GM19467 (cell line): ENCODE data around the gene CTNNA2.

ENCODE experiments used
- ATAC-seq: cut with Tn5 transposase; IDR thresholded peaks from one replicate; pipeline ENCODE4 v1.9.1; 2021; ENCODE audit warnings: mild to moderate bottlenecking, moderate library complexity; ENCODE audit not compliant: unreplicated experiment

The CTNNA2 gene

DNA sequence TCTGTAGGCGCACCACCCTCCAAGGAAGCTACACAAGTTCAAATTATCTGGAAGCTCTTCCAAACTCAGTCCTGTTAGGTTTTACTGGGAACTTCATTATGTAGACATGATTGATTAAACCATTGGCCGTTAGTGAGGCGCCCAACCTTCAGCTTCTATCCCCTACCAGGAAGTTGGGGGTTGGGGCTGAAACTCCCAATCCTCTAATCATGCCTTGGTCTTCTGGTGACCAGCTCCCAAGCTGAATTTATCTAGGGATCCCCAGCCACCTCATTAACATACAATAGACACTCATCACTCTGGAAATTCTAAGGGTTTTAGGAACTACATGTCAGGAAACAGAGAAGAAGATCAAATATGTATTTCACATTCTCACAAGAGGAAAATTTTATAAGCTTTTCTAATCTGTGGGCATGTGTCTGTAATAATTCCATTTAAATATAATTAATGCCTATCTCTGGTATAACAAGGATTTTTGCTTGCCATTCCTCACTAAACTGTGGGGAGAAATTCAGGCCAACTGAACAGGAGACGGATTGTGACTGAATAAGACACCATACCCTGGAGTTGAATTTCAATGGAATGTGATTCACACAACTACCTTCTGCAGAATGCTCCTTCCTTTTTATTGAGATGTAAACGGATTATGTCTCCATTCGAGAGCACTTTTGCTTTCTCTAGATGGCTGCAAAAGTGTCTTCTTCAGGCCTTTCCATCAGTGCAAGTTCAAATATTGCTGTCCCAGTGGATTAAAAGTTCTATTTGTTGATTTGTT is 463.1 kb downstream of the CTNNA2 start:
- ATAC-seq, result no peak

DNA sequence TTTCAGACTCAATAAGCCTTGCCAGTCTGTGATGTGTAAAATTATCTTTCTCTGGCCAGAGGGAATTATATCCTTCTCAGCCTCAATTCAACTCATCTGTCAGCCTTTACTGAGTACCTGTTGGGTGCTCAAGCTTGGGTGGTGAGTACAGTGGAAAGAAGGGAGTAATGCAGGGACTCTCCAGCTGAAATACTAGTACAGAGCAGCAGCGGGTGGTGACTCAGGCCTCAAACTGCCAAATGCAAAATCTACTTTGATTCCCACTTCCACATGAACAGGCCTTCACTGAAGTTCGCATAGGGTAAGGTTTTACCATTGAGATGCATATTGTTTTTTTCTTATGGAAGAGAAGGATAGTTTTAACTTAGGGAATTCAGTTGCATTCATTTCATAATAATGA is 464.9 kb downstream of the CTNNA2 start:
- ATAC-seq, result no peak

DNA sequence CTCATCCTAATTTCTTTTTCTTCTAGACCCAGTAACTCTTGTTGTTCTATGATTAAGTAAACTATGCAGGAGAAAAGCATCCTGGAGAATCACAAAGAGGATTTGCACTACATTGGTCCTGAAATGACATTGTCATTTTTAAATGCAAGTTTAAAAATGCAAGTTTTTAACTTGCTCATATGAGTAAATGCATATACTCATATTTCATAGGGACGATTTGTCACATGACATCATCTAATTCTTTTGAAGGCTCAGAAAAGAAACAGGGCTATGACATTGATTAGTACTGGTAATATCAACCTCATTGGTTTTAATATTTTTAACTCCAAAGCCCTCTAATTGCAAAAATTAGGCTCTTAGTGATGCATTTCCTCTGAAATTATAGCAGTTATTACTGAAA is 467.3 kb downstream of the CTNNA2 start:
- ATAC-seq, result no peak

DNA sequence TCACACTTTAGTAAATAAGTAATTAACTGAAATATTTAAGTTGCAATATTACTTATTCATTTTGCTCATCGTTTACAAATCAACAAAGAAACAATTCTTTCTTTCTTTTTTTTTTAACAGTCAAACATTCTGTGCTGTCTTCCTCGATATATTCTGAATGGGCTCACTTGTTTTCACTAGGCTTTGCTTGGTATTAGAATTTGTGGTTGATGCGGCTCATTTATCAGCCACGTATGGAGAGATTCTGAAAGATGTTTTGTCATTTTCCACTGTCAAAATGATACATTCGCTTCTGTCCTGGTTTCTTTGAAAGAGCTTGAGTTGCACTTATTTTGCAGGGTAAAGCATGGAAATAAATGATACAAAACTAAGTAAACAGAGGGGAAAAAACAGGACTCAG is 468.0 kb downstream of the CTNNA2 start:
- ATAC-seq, result no peak

DNA sequence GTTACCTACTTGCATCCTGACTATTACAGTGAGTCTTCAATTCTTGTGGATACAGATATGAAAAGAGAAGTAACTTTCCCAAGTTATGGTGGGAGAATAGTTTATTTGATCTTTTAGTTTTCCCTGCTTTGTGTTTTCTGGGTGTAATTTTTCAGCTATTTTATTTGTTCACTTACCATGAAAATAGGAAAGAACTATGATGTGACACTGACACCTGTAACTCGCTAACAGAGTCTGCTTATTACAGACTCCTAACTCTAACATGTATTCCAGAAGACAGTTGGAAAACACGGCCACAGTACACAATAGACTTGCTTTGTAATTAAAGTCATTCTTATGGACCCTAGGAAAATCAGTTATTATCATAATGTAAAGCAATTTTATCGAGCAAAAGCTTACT is 468.5 kb downstream of the CTNNA2 start:
- ATAC-seq, result no peak

DNA sequence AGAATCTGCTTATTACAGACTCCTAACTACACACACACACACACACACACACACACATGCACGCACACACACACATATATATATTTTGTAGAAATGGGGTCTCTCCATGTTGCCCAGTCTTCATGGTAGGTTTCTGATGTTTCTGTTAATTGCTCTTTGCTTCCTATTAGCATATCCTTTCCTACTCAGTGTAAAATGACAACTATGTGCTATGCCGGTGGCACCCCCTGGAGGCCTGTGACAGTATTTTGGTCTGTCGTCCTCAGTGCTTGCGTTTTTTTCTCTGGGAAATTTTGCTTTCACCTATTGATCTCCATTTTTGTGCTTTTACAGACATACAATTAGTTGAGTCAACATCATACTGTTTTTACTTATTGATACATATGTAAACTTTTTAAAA is 469.6 kb downstream of the CTNNA2 start:
- ATAC-seq, result no peak

DNA sequence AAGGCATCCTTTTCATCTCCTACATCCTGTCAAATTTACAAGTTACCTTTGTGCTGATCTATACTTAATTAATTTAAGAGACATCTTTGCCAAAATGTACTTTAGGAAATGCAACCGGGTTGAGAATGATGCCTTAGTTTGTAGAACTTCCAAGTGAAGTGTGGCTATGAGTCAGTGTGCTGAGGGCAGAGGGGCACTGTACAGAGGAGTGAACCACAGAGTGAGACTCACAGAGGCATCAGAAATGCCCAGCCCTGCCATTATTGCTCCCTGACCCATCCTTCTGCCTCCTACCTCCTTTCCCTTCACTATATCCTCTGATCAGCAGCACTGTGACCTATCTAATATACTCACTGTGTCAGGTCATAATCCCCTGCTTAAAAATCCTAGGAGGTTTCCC is 471.6 kb downstream of the CTNNA2 start:
- ATAC-seq, result no peak

DNA sequence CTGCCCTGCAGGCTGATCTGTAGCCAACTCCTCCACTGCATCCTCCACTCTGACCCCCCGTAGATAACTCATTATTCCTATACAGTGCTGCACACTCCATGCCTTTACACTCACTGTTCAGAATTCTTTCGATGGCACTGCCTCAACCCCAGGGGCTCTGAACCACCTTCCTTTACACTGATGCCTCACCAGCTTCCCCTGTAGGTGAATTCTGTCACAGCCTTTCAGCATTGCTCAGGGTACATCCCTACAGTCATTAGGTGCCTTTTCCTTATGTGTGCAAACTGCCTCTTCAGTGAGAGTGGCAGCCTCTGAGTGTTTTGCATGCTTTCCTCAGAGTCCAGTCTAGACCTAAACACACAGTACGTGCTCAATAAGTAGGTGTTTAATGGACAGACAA is 472.3 kb downstream of the CTNNA2 start:
- ATAC-seq, result no peak

DNA sequence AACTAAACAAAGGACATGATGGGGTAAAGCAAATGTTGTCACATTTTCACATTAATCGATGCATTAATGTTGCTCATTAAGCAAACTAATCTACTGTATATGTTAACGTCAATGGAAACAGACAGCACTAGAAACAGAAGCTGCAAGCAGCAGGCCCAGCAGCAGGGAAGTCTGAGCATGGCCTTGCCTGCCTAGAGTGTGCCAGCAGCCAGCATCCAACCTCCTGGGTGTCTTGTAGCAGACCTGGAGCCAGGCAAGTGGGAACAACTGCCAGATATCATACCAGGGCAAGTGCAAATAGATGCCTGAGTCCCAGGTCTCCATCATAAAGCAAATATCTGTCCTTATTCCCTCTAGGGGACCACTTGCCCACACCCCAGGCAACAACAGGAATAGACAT is 472.7 kb downstream of the CTNNA2 start:
- no peak for ATAC-seq

DNA sequence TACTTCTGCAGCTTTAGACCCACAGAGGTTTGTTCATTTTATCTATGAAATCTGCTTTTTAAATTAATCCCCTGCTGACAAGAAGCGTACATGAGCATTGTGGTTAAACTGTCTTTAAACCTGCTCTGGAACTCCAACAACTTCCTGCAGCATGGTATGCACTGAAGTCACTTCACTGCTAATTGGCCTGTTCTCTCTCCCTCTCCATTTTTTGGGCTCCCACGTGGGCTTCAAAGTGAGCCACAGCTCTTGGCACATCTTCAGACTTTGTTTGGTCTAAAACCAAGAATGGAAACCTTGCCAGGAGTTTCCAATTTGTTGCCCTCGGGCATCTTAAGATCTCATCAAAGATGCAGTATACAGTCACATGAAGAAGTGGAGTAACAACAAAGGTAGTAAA is 480.3 kb downstream of the CTNNA2 start:
- ATAC-seq, result no peak

DNA sequence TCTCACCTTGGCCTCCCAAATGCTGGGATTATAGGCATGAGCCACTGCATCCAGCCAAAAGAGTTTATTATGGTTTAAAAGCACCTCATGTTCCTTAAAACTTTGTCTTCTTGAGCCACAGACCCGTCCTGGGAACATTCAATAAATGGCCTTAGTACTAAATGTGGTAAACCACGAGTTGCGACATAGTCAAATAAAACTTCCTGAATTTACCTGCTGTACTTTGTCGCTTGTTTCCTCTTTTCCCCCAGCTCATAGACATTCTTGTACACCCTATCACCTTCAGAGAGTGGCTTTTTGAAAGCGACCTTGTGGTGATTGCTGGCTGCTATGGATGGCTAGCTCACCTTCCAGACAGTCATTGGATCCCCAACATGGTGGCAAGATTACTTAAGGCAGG is 481.3 kb downstream of the CTNNA2 start:
- no peak for ATAC-seq

DNA sequence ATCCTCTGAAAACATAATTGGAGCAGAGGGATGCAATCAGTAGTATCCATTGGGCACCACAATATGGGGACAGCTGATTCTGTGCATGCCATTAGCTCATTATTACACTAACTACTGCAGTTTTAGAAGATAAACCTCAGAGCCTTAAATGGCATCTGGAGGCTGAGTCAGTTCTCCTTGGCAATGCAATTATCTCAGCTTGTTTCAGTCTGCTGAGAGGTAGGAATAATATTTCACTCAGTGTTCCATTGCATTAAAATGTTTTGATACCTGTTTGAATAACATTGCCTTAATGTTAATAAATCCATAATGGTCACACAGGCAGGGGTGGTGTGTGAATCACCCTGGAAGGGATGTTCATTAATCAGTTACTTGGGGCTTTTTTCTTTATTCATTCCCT is 482.1 kb downstream of the CTNNA2 start:
- no peak for ATAC-seq

DNA sequence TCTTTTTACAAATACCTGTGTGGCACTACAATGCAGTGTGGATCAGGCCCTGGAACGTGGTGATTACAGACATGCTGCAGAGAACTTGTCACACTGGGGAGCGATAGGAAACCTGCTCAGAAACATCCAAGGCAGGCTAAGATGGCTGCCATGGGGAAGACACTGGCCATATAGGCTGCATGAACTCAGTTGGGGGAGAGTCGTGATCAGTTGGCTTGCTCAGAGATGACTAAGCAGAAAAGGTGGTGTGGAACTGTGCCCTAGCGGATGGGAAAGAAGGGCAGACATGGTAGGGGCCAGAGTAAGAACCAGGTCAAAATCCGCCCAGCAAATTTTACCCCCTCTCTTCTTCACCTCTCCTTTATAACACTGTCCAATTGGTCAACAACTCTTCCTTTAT is 483.9 kb downstream of the CTNNA2 start:
- ATAC-seq, result no peak

DNA sequence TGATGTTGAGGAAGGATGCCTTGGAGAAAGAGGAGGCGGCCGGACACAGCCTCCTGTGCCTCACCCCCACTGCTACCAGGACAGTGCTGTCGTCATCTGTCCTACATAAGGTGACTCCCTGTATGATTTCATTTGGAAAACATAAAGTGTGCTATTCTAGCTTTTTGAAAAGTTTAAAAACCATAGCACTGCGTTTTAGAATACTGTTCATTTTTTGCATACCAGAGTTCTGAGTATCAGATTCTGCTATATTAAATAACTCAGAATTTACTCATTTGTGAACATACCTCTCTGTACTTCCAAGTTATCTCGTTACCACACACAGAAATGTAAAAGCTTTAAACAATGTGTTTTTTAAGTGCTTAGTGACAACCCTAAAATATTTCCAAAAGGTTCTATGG is 488.9 kb downstream of the CTNNA2 start:
- no peak for ATAC-seq

DNA sequence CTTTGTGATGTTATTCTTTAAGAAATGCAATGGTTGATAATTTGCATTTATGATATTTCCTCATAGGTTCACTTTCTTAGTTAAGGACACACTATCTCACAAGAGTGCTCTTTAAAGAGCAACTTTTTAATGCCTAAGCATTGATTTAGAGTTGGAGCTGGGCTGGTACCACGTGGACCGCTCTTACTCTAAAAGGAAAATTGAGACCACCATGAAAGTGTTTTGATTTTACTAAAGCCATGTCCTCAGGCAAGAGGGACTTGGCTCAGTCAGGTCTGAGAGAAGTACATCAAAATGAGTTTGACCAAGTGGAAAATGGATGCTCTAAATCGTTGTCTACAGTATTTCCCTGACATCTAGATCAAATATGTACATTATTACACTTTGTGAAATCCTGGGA is 489.3 kb downstream of the CTNNA2 start:
- no peak for ATAC-seq

DNA sequence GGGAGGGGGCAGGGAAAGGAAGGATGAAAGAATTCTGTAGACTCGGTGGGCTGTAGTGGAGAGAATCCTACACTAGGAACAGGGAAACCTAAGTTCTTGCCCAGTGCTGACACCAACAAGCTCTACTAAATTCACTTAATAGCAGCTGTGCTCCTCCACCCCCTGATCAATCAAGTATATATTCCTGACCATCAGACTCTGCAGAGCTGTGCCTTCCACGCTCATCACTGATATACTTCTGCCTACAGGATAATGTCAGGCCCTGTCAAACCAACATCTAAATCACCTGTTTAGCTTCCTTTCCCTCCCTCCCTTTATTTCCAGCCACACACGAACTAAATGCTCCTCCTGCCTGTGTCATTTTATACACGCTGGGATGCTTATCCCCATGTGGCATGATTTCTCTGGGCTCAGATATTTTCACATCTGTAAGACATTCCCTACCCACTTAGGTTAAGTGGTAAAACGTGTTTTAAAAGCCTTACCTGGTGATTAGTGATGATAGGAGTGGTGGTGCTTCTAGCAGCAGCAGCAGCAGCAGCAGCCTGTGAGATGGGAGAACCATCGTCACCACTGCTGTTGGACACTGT is 489.8 kb downstream of the CTNNA2 start:
- ATAC-seq, result no peak

DNA sequence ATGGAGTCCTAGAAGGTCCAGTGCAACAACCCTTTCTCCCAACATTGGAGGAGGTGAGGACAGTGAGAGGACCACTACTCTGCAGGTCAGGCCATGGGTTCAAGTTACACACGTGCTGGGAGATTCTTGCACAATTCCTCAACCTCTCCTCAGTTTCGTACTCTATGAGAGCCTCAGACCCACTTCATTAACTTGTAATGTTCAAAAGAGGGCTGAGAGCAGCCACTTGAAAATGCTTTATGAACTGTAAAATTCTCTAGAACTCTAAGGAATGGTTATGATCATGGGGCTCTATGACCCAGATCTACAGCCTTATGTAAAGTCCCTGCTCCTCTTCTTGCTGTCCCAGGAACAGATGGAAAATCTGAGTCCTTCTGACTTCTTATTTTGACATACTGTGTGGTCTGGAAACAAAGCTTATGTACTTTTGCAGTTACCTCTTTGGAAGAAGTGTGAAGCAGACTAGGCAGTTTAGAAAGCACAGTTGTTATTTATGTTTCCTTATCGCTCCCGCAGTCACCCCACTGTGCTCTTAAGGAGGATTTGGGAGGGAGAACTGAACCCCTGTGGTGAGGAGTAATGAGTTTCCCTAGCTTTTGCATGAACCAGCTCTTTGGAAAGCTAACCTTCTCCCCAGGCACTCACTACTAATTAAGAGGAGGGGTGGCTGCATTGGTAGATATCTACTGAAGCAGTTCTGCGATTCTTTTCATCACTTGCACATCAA is 495.1 kb downstream of the CTNNA2 start:
- no peak for ATAC-seq

DNA sequence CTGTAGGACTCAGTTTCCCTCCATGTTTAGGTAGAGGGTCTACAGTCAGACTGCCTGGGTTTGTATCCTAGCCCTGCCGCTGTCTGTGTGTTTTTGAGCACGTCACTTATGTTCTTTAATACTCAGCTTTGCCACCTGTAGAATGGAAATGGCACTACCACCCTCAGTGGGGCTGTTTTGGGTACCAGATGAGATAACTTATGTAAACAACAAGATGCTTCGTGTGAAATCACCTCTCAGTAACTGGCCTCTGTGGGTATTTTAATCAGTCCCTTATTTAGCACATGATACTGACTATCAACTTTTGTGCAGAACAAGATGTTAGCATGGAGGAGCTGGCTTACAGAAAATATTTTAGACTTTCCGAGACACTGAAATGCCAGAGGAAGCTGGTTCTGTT is 495.7 kb downstream of the CTNNA2 start:
- no peak for ATAC-seq

DNA sequence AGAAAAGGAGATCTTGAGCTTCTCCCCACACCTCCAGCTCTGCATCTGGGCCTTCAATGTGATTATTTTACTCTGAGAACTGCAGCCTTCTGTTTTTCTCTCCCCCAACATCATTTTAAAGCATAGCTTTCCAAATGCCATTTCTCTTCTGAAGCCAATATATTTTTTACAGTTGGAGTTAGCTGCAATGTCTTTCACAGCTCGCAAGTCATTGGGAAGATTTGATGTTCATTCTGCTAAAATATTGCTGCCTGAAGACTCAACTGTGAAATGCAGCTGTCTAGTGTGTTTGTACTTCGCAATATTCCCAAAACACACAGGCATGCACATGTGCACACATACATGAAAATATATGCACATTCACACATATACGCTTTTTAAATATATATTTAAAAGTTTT is 496.4 kb downstream of the CTNNA2 start:
- ATAC-seq, result no peak

DNA sequence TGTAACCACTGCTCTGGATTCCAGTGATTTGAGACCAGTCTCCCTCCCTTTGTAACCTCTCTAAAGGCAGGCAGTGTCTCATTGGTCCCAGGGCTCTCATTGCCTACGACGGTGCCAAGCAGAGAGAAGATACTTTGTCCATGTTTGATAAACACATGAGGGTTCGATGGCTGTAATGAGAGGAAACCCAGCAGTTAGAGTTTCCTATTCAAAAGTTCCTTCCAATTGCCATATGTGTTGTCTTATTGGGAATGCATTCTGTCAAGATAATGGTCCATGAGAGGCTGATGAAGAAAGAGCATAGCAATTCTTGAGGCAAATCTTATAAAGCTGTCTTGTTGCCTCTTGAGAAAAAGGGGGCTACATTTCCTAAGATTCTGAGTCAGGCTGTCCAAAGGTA is 499.2 kb downstream of the CTNNA2 start:
- no peak for ATAC-seq

DNA sequence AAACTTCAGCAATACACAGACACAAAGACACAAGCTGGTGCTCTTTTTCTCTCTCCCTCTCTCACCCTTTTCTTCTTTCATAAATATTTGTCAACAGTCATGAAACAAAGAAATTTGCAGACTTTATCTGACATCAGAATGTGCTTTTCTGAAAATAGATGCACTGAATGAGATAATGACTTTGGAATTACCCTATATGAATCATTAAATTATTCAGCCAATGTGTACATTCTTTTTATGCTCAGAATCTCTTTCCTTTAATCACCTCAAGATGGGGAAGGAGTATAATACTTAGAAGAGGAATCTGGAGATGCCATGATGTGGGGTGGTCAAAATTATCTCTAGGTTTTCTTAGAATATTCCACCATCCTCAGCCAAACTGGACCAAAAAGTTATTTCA is 501.8 kb downstream of the CTNNA2 start:
- ATAC-seq, result no peak

DNA sequence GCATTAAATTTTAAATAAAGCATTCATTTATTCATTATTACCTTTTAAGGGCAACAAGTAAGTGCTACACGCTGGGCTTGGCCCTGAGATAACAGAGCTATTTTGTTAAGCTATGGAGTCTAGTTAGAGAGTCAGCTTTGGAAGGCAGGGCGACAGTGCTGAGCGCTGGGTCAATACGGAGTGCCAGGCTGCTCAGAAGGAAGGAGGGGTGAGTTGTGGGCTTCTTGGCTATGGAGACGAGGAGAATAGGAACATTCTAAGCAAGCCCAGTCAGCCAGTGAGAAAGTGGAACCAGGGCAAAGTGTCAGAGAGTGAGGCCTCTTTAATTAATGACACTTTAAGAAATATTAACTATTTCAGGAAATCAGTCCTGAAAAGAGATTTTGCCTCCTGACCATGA is 503.3 kb downstream of the CTNNA2 start:
- ATAC-seq, result no peak
